NCI-H2171 treated with DMSO at 0.1 percent for 48 hours (cell line): ENCODE measurements around the gene TSEN15.
"Not testable (repeated sequence)": the region's sequence is repeated elsewhere in the genome, so short reads cannot be mapped to it uniquely, and the experiment has no call there.

ENCODE experiments used
- DNase-seq: peaks from one replicate; lab custom pipeline; 2025; lab: John Stamatoyannopoulos, UW

TSEN15 gene

GRCh38 chr1:184053881-184054280 lies 2.4 kb downstream of the TSEN15 start:
- DNase-seq: no peak

- DNase-seq: no peak
Observed at GRCh38 chr1:184056921-184057555, 5.5 kb downstream of the TSEN15 start.

GRCh38 chr1:184059887-184060286 lies 8.4 kb downstream of the TSEN15 start:
- no peak for DNase-seq

GRCh38 chr1:184060316-184060715 lies 8.8 kb downstream of the TSEN15 start:
- DNase-seq: no peak

GRCh38 chr1:184061396-184062003 lies 10.0 kb downstream of the TSEN15 start:
- DNase-seq: no peak

- no peak for DNase-seq
Observed at GRCh38 chr1:184062640-184063286, 11.2 kb downstream of the TSEN15 start.

GRCh38 chr1:184065559-184065958 lies 14.0 kb downstream of the TSEN15 start:
- no peak for DNase-seq

GRCh38 chr1:184068354-184068753 lies 16.8 kb downstream of the TSEN15 start:
- no peak for DNase-seq

- no peak for DNase-seq
Observed at GRCh38 chr1:184069675-184070074, 18.1 kb downstream of the TSEN15 start.

GRCh38 chr1:184072376-184072775 lies 20.8 kb downstream of the TSEN15 start:
- no peak for DNase-seq

GRCh38 chr1:184074383-184074782 lies 22.9 kb downstream of the TSEN15 start:
- DNase-seq: no peak

GRCh38 chr1:184075055-184076029 lies 23.8 kb downstream of the TSEN15 start:
- DNase-seq: peak; percentile 74

GRCh38 chr1:184078564-184079249 lies 27.2 kb downstream of the TSEN15 start:
- DNase-seq: no peak

GRCh38 chr1:184080309-184080708 lies 28.8 kb downstream of the TSEN15 start:
- DNase-seq: no peak

GRCh38 chr1:184082541-184083415 lies 31.2 kb downstream of the TSEN15 start:
- no peak for DNase-seq

- no peak for DNase-seq
Observed at GRCh38 chr1:184085667-184086066, 34.1 kb downstream of the TSEN15 start.

GRCh38 chr1:184088037-184088436 lies 36.5 kb downstream of the TSEN15 start:
- DNase-seq: no peak

- no peak for DNase-seq
Observed at GRCh38 chr1:184093071-184093470, 41.5 kb downstream of the TSEN15 start.

- no peak for DNase-seq
Observed at GRCh38 chr1:184096005-184096404, 44.5 kb downstream of the TSEN15 start.

- DNase-seq: not testable (repeated sequence)
Observed at GRCh38 chr1:184096580-184096979, 45.0 kb downstream of the TSEN15 start.

- no peak for DNase-seq
Observed at GRCh38 chr1:184101141-184101540, 49.6 kb downstream of the TSEN15 start.
